Stomach smooth muscle (tissue), 2 donors: ENCODE measurements around the gene TAF8.
A peak's percentile ranks its signal among the peaks of the same experiment; 100 is the strongest.
"Not testable (repeated sequence)": the region's sequence is repeated elsewhere in the genome, so short reads cannot be mapped to it uniquely, and the experiment has no call there.

Experiments
- H3K27ac ChIP-seq: one replicate; pipeline ENCODE4 v1.7.0; 2013; ENCODE audit warnings: mild to moderate bottlenecking, low read length, inconsistent platforms
- H3K27me3 ChIP-seq, 2 donors: one replicate each; pipeline ENCODE4 v1.7.0; 2013; ENCODE audit warnings: low read length in 2 of 2; ENCODE audit not compliant: insufficient read depth in 2 of 2, control insufficient read depth in 1 of 2
- H3K36me3 ChIP-seq, 2 donors: one replicate each; pipeline ENCODE4 v1.7.0; 2013; ENCODE audit warnings: low read length in 2 of 2; ENCODE audit not compliant: control insufficient read depth in 2 of 2, insufficient read depth in 2 of 2
- H3K4me1 ChIP-seq: one replicate; pipeline ENCODE4 v1.7.0; 2013; ENCODE audit warnings: low read length; ENCODE audit not compliant: control insufficient read depth, insufficient read depth
- H3K4me3 ChIP-seq, 2 donors: one replicate each; pipeline ENCODE4 v1.7.0; 2013; ENCODE audit warnings: low read length in 2 of 2
- H3K9ac ChIP-seq, 2 donors: one replicate each; pipeline ENCODE4 v1.7.0; 2013; ENCODE audit warnings: low read length in 2 of 2, mild to moderate bottlenecking in 1 of 2
- H3K9me3 ChIP-seq, 2 donors: one replicate each; pipeline ENCODE4 v1.7.0; 2013; ENCODE audit warnings: low read length in 2 of 2; ENCODE audit not compliant: control insufficient read depth in 2 of 2
- donor health status: healthy.
- donor health status: Pancreatic carcinoma.

The TAF8 gene

GRCh38 chr6:42050297-42051267, at the start of gene TAF8:
TAF8 (plus strand) TSS chr6:42050524; CDS start chr6:42050542, 18 bp downstream.
- peaks cover 53% of the 10 kb centered on the region for H3K4me1 ChIP-seq
- H3K9me3 ChIP-seq = no peaks in the 10 kb centered on the region

GRCh38 chr6:42001506-42001905, 48.8 kb upstream of the TAF8 start:
- no peak overlapping the region for H3K9ac ChIP-seq
- no peaks in the 10 kb centered on the region for H3K9me3 ChIP-seq
- no peaks in the 10 kb centered on the region for H3K4me1 ChIP-seq
- H3K36me3 ChIP-seq = peaks cover 0 to 2% of the 10 kb centered on the region in 2 donors
- H3K27ac ChIP-seq = no peak overlapping the region
- H3K4me3 ChIP-seq = no peak overlapping the region
- H3K27me3 ChIP-seq = no peaks in the 10 kb centered on the region

More at GRCh38 chr6:42050297-42051267, at the start of gene TAF8:
- Histone ChIP-seq H3K27me3 (no peaks in the 10 kb centered on the region), H3K27ac (peak within 1 kb of the TSS; percentile 84), H3K9ac (peak within 1 kb of the TSS; percentile 87 to 90), H3K36me3 (peaks cover 7 to 14% of the 10 kb centered on the region in 2 donors), H3K4me3 (peak within 1 kb of the TSS; percentile 91 to 97)

- H3K36me3 ChIP-seq, H3K4me1 ChIP-seq, H3K27ac ChIP-seq, H3K4me3 ChIP-seq, H3K9ac ChIP-seq, H3K27me3 ChIP-seq, H3K9me3 ChIP-seq: not testable (repeated sequence)
Measured at GRCh38 chr6:42003658-42004057, 46.7 kb upstream of the TAF8 start.

- H3K27me3 ChIP-seq = no peaks in the 10 kb centered on the region
- H3K9me3 ChIP-seq = no peaks in the 10 kb centered on the region
- H3K4me1 ChIP-seq = no peaks in the 10 kb centered on the region
- H3K9ac ChIP-seq = no peak overlapping the region
- H3K36me3 ChIP-seq = no peaks in the 10 kb centered on the region
- H3K27ac ChIP-seq = no peak overlapping the region
- H3K4me3 ChIP-seq = no peak overlapping the region
Measured at GRCh38 chr6:42007286-42008137, 42.8 kb upstream of the TAF8 start.

- not testable (repeated sequence) for H3K9me3 ChIP-seq, H3K4me1 ChIP-seq, H3K27ac ChIP-seq, H3K4me3 ChIP-seq, H3K36me3 ChIP-seq, H3K9ac ChIP-seq, H3K27me3 ChIP-seq
Measured at GRCh38 chr6:42008138-42008528, 42.2 kb upstream of the TAF8 start.

- Histone ChIP-seq H3K27me3 (no peaks in the 10 kb centered on the region), H3K4me3 (no peak overlapping the region)
Measured at GRCh38 chr6:42009844-42010184, 40.5 kb upstream of the TAF8 start.

GRCh38 chr6:42010185-42010891, 40.0 kb upstream of the TAF8 start:
- Histone ChIP-seq H3K27ac (no peak overlapping the region), H3K4me1 (no peaks in the 10 kb centered on the region), H3K9me3 (no peaks in the 10 kb centered on the region), H3K36me3 (no peaks in the 10 kb centered on the region), H3K27me3 (no peaks in the 10 kb centered on the region), H3K4me3 (no peak overlapping the region), H3K9ac (no peak overlapping the region)

More at GRCh38 chr6:42009844-42010184, 40.5 kb upstream of the TAF8 start:
- Histone ChIP-seq H3K27ac (no peak overlapping the region), H3K36me3 (no peaks in the 10 kb centered on the region), H3K9ac (no peak overlapping the region), H3K9me3 (no peaks in the 10 kb centered on the region), H3K4me1 (no peaks in the 10 kb centered on the region)

GRCh38 chr6:42010909-42011308, 39.4 kb upstream of the TAF8 start:
- Histone ChIP-seq H3K4me3 (no peak overlapping the region), H3K4me1 (no peaks in the 10 kb centered on the region)

GRCh38 chr6:42012501-42013133, 37.7 kb upstream of the TAF8 start:
- peaks cover 4% of the 10 kb centered on the region for H3K4me1 ChIP-seq

More at GRCh38 chr6:42010909-42011308, 39.4 kb upstream of the TAF8 start:
- no peak overlapping the region for H3K9ac ChIP-seq
- H3K27me3 ChIP-seq = no peaks in the 10 kb centered on the region
- no peaks in the 10 kb centered on the region for H3K9me3 ChIP-seq
- H3K36me3 ChIP-seq = no peaks in the 10 kb centered on the region
- H3K27ac ChIP-seq = no peak overlapping the region

GRCh38 chr6:42013134-42013516, 37.2 kb upstream of the TAF8 start:
- no peaks in the 10 kb centered on the region for H3K27me3 ChIP-seq
- no peak overlapping the region for H3K9ac ChIP-seq
- H3K36me3 ChIP-seq = no peaks in the 10 kb centered on the region
- H3K9me3 ChIP-seq = no peaks in the 10 kb centered on the region
- peaks cover 4% of the 10 kb centered on the region for H3K4me1 ChIP-seq
- no peak overlapping the region for H3K4me3 ChIP-seq
- no peak overlapping the region for H3K27ac ChIP-seq

More at GRCh38 chr6:42012501-42013133, 37.7 kb upstream of the TAF8 start:
- Histone ChIP-seq H3K36me3 (no peaks in the 10 kb centered on the region), H3K27ac (no peak overlapping the region), H3K4me3 (no peak overlapping the region), H3K9ac (no peak overlapping the region), H3K27me3 (no peaks in the 10 kb centered on the region), H3K9me3 (no peaks in the 10 kb centered on the region)
